Measurements from ENCODE around the gene EAPP. TPM values are rescaled to one million over a fixed set of nuclear protein-coding genes. Genes with fewer than 3 reads are reported as not detected.
"Not testable (repeated sequence)": the region's sequence is repeated elsewhere in the genome, so short reads cannot be mapped to it uniquely, and the experiment has no call there.

The EAPP gene
- total and polyA plus RNA-seq, 9 donors: 27.5 to 43.6 (median 31.2) TPM

DNA sequence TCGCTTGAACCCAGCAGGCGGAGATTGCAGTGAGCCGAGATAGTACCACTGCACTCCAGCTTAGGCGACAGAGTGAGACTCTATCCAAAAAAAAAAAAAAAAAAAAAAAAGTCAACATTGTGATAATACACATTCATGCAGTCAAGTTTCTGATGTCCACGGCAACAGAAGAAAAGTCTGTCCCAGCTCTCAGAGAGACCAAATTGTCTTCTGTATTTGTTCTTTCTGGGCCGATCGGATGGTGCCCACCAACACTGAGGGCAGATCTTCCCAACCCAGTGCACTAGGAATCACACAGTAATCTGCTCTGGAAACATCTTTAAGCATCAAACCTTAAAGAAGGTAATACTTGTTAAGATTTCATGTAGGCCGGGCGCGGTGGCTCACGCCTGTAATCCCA is 31.6 kb downstream of the EAPP start:
- Histone ChIP-seq H3K9me3 (replicated peaks; ENCODE audit: control insufficient read depth, low read depth, low read length) (no peaks in the 10 kb centered on the region), H3K36me3 (ENCODE audit: control insufficient read depth, insufficient read depth, low read length) (no peaks in the 10 kb centered on the region), H3K27ac (ENCODE audit: low read length) (no peak overlapping the region), H3K27me3 (ENCODE audit: control insufficient read depth, insufficient read depth, low read length) (no peaks in the 10 kb centered on the region), H3K4me1 (ENCODE audit: control insufficient read depth, insufficient read depth, low read length) (no peaks in the 10 kb centered on the region), H3K4me3 (ENCODE audit: low read length) (no peak overlapping the region)
- WGBS (ENCODE audit: insufficient coverage): 95% methylated on average over 3 of the region's 11 CpGs
- no peak for DNase-seq

DNA sequence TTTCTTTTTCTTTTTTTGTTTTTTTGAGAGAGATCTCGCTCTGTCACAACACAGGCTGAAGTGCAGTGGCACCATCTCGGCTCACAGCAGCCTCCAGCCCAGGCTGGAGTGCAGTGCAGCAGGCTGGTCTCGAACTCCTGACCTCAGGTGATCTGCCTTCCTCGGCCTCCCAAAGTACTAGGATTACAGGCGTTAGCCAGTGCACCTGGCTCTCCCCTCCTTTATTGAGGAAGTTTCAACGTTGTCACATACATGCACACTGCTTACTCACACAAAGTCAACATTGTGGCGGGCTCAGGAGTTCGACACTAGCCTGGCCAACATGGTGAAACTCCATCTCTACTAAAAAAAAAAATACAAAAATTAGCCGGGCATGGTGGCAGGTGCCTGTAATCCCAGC is 32.0 kb downstream of the EAPP start:
- DNase-seq: no peak
- H3K36me3 ChIP-seq (ENCODE audit: control insufficient read depth, insufficient read depth, low read length): no peaks in the 10 kb centered on the region
- no peaks in the 10 kb centered on the region for H3K9me3 ChIP-seq (replicated peaks; ENCODE audit: control insufficient read depth, low read depth, low read length)
- peaks cover 3% of the 10 kb centered on the region for H3K4me1 ChIP-seq (ENCODE audit: control insufficient read depth, insufficient read depth, low read length)
- no peak overlapping the region for H3K4me3 ChIP-seq (ENCODE audit: low read length)
- WGBS (ENCODE audit: insufficient coverage): 80% methylated on average over 8 of the region's 9 CpGs
- no peaks in the 10 kb centered on the region for H3K27me3 ChIP-seq (ENCODE audit: control insufficient read depth, insufficient read depth, low read length)
- no peak overlapping the region for H3K27ac ChIP-seq (ENCODE audit: low read length)

DNA sequence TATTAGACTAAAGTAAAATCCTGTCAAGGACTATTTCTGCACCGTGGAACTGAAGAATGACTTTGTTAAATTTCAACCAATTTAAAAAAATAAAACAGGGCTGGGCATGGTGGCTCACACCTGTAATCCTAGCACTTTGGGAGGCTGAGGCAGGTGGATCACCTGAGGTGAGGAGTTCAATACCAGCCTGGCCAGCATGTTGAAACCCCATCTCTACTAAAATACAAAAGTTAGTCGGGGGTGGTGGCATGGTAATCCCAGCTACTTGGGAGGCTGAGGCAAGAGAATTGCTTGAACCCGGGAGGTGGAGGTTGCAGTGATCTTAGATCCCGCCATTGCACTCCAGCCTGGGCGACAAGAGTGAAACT is 34.4 kb downstream of the EAPP start:
- H3K4me3 ChIP-seq (ENCODE audit: low read length); H3K27me3 ChIP-seq (ENCODE audit: control insufficient read depth, insufficient read depth, low read length); H3K4me1 ChIP-seq (ENCODE audit: control insufficient read depth, insufficient read depth, low read length); DNase-seq; H3K36me3 ChIP-seq (ENCODE audit: control insufficient read depth, insufficient read depth, low read length); H3K9me3 ChIP-seq (replicated peaks; ENCODE audit: control insufficient read depth, low read depth, low read length); H3K27ac ChIP-seq (ENCODE audit: low read length): not testable (repeated sequence)
- WGBS (ENCODE audit: insufficient coverage): no CpG with 5 or more reads among the region's 5 CpGs

DNA sequence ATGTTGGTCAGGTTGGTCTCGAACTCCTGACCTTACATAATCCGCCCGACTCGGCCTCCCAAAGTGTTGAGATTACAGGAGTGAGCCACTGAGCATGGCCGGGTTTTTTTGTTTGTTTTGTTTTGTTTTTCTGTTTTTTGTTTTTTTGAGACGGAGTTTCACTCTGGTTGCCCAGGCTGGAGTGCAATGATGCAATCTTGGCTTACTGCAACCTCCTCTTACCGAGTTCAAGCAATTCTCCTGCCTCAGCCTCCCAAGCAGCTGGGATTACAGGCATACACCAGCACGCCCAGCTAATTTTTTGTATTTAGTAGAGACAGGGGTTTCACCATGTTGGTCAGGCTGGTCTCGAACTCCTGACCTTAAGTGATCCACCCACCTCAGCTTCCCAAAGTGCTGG is 35.5 kb downstream of the EAPP start:
- DNase-seq; H3K27ac ChIP-seq (ENCODE audit: low read length); H3K4me1 ChIP-seq (ENCODE audit: control insufficient read depth, insufficient read depth, low read length); H3K27me3 ChIP-seq (ENCODE audit: control insufficient read depth, insufficient read depth, low read length); H3K36me3 ChIP-seq (ENCODE audit: control insufficient read depth, insufficient read depth, low read length); H3K9me3 ChIP-seq (replicated peaks; ENCODE audit: control insufficient read depth, low read depth, low read length); H3K4me3 ChIP-seq (ENCODE audit: low read length): not testable (repeated sequence)
- 100% methylated on average over 2 of the region's 9 CpGs for WGBS (ENCODE audit: insufficient coverage)

DNA sequence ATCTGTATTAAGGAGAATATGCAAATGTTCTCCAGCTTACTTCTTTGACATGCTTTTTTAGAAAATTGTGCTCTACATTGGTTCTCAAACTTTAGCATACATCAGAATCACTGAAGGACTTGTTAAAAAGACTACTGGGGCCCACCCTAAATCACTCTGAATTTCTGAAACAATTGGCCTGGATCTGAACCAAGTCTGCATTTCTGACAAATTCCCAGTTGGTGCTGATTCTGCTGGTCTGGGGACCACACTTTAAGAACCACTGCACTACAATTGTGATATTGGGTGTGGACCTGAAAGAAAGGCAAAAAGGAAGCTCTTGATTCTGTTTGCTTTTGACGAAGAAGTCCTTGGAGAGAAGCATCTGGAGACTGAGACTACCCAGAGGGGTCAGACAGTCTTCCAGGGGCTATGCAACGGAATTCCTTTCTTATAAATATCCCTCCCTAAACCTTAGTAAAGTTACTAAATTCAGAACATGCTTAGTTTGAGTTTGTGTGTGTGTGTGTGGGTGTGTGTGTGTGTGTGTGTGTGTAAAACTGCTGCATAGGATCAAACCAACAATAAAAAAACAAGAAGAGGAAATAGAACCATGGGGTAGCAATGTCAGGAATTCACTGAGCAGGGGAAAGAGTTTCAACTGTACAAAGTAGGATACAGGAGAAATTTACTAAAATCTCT is 36.8 kb downstream of the EAPP start:
- Histone ChIP-seq H3K27ac (ENCODE audit: low read length) (no peak overlapping the region), H3K36me3 (ENCODE audit: control insufficient read depth, insufficient read depth, low read length) (no peaks in the 10 kb centered on the region), H3K4me3 (ENCODE audit: low read length) (no peak overlapping the region), H3K4me1 (ENCODE audit: control insufficient read depth, insufficient read depth, low read length) (peaks cover 5% of the 10 kb centered on the region), H3K9me3 (replicated peaks; ENCODE audit: control insufficient read depth, low read depth, low read length) (no peaks in the 10 kb centered on the region), H3K27me3 (ENCODE audit: control insufficient read depth, insufficient read depth, low read length) (no peaks in the 10 kb centered on the region)
- no CpG with 5 or more reads among the region's 2 CpGs for WGBS (ENCODE audit: insufficient coverage)
- DNase-seq: peak; percentile 22

DNA sequence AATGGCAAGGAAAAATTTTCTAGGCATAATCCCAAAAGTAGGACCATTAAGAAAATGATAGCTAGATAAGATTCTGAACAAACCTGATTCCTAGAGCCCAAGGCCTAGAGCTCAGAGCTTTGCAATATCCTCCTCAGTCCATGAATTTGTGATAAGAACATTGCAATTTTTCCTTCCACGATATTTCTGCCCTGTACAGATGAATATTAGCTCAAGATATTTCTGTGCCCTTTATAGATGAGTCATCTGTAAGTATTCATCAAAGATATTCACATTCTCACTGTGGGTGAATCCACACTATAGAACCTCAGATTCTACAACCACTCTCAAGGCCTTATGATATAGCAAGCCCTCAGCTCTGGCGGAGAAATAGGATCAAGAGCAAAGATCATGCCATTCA is 37.5 kb downstream of the EAPP start:
- Histone ChIP-seq H3K27me3 (ENCODE audit: control insufficient read depth, insufficient read depth, low read length) (no peaks in the 10 kb centered on the region), H3K4me3 (ENCODE audit: low read length) (no peak overlapping the region), H3K9me3 (replicated peaks; ENCODE audit: control insufficient read depth, low read depth, low read length) (no peaks in the 10 kb centered on the region), H3K4me1 (ENCODE audit: control insufficient read depth, insufficient read depth, low read length) (peaks cover 10% of the 10 kb centered on the region), H3K36me3 (ENCODE audit: control insufficient read depth, insufficient read depth, low read length) (no peaks in the 10 kb centered on the region), H3K27ac (ENCODE audit: low read length) (no peak overlapping the region)
- WGBS (ENCODE audit: insufficient coverage): no CpG with 5 or more reads among the region's 2 CpGs
- DNase-seq: no peak

DNA sequence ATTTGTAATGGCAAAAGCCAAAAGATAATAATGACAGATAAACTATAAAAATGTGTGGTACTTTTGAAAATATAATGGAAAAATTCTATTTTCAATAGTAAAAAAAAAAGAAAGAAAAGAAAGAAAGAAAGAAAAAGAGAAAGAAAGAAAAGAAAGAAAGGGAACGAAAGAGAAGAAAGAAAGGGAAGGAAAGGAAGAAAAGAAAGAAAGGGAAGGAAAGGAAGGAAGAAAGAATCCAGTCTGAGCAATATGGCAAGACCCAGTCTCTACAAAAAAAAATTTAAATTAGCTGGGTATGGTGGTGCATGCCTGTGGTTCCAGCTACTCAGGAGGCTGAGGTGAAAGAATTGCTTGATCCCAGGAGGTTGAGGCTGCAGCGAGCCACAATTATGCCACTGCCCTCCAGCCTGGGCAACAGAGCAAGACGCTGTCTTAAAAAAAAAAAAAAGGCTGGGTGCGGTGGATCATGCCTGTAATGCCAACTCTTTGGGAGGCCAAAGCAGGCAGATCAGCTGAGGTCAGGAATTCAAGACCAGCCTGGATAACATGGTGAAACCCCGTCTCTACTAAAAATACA is 38.4 kb downstream of the EAPP start:
- WGBS (ENCODE audit: insufficient coverage): 100% methylated on average over 3 of the region's 5 CpGs
- no peaks in the 10 kb centered on the region for H3K36me3 ChIP-seq (ENCODE audit: control insufficient read depth, insufficient read depth, low read length)
- no peaks in the 10 kb centered on the region for H3K27me3 ChIP-seq (ENCODE audit: control insufficient read depth, insufficient read depth, low read length)
- no peaks in the 10 kb centered on the region for H3K9me3 ChIP-seq (replicated peaks; ENCODE audit: control insufficient read depth, low read depth, low read length)
- H3K4me3 ChIP-seq (ENCODE audit: low read length): no peak overlapping the region
- H3K4me1 ChIP-seq (ENCODE audit: control insufficient read depth, insufficient read depth, low read length): peaks cover 17% of the 10 kb centered on the region
- H3K27ac ChIP-seq (ENCODE audit: low read length): no peak overlapping the region
- DNase-seq: no peak

DNA sequence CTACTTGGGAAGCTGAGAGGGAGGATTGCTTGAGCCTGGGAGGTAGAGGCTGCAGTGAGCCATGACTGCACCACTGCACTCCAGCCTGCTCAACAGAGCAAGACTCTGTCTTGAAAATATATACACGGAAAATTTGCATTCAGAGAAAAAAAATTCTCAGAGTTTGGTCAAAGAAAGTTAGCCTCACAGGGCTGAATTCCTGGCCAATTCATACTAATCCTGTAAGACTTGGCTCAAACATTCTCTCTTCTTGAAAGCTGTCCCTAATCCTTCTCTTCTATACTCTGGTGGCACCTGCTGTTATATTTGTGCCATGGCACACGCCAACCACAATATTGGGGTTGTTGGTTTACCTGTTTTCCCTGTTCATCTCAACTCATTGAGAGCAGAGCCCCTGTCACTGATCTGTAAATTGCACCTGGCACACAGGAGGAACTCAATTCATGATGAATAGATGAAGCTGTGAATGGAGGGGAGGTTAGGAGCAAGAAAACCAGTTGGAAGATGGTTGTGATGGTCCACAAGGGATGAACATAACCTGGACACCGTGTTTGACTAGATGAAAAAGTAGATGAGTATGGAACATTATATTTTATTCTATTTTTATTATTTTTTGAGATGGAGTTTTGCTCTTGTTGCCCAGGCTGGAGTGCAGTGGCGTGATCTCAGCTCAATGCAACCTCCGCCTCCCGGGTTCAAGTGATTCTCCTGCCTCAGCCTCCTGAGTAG is 40.7 kb downstream of the EAPP start:
- Histone ChIP-seq H3K9me3 (replicated peaks; ENCODE audit: control insufficient read depth, low read depth, low read length) (no peaks in the 10 kb centered on the region), H3K27ac (ENCODE audit: low read length) (no peak overlapping the region), H3K36me3 (ENCODE audit: control insufficient read depth, insufficient read depth, low read length) (no peaks in the 10 kb centered on the region), H3K4me3 (ENCODE audit: low read length) (no peak overlapping the region), H3K27me3 (ENCODE audit: control insufficient read depth, insufficient read depth, low read length) (no peaks in the 10 kb centered on the region), H3K4me1 (ENCODE audit: control insufficient read depth, insufficient read depth, low read length) (peaks cover 19% of the 10 kb centered on the region)
- DNase-seq: peak; percentile 53
- no CpG with 5 or more reads among the region's 6 CpGs for WGBS (ENCODE audit: insufficient coverage)

DNA sequence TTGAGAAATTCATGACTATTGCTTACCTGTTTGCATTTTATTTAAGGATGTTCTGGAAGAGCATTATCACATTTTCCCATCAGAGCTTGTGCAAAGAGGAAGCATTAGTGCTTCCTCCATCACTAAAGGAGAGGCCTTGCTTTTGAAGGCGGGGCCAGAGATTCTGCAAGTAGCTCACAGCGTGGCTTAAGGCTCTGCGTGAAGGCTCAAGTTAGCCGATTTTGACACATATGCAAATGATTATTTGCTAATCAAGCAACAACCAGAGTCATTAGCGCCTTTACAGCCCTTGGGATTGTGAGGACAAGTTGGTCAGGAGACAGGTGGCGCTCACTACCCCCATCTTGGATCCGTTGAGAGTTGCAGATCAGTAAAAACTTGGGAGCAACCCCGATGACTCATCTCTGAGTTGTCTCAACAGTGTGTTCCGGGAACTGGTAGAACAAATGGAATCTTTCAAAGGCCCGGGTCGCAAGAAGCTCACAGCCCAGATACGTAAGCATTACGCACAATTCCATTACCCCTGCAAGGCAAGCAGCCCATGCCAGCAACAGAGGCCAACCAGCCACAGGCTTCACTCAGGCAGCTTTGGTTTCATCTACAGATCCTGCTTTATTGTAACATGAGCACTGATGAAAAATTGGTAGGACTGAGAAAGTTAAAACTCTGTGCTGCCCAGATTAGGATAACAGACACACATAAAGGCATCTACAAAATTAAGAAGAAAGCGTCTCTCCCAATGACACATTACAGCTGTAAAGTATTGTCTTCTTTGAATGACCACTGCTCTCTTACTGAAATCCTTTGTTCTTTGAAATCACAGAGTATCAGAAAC is 42.6 kb downstream of the EAPP start:
- no peaks in the 10 kb centered on the region for H3K9me3 ChIP-seq (replicated peaks; ENCODE audit: control insufficient read depth, low read depth, low read length)
- H3K4me3 ChIP-seq (ENCODE audit: low read length): no peak overlapping the region
- H3K27ac ChIP-seq (ENCODE audit: low read length): peak overlapping the region; percentile 95
- no peaks in the 10 kb centered on the region for H3K27me3 ChIP-seq (ENCODE audit: control insufficient read depth, insufficient read depth, low read length)
- no peaks in the 10 kb centered on the region for H3K36me3 ChIP-seq (ENCODE audit: control insufficient read depth, insufficient read depth, low read length)
- DNase-seq: peak; percentile 97
- 19% methylated on average over 4 of the region's 14 CpGs for WGBS (ENCODE audit: insufficient coverage)
- peaks cover 16% of the 10 kb centered on the region for H3K4me1 ChIP-seq (ENCODE audit: control insufficient read depth, insufficient read depth, low read length)

Measured in muscle of leg (tissue), 11 donors.